GM12878 (cell line): Measurements from ENCODE around the gene BICC1. TPM values are rescaled to one million over a fixed set of nuclear protein-coding genes. Genes with fewer than 3 reads are reported as not detected.

ENCODE experiments used
- ATAC-seq: fragments of 200-7000 bp; cut with Tn5 transposase; 3 replicates; pipeline ENCODE4 v1.9.1; 2020; ENCODE audit warnings: mild to moderate bottlenecking, moderate library complexity
- BruUV-seq: library from RNA; stranded (reverse); fragments of 400-500 nt; replicated peaks from 2 replicates; lab custom pipeline; 2021; lab: Mats Ljungman, UMichigan
- CTCF ChIA-PET: fragments of 300-600 bp; sonication (Branson Sonifier 250); formaldehyde crosslinking; extraction: SDS; loops from one replicate; lab custom pipeline; 2021; ENCODE audit warnings: inconsistent platforms; lab: Yijun Ruan, JAX
- POLR2A ChIA-PET: fragments of 350-600 bp; formaldehyde crosslinking; extraction: SDS; loops from one replicate; lab custom pipeline; 2021; ENCODE audit warnings: inconsistent platforms; lab: Charles Lee
- RAD21 ChIA-PET: fragments of 300-600 bp; sonication (Branson Sonifier 250); formaldehyde crosslinking; loops from one replicate; lab custom pipeline; 2023; ENCODE audit warnings: antibody characterized with exemption; ENCODE audit not compliant: unreplicated experiment; lab: Charles Lee
- SMC1A ChIA-PET: fragments of 300-600 bp; sonication (Branson Sonifier 250); formaldehyde crosslinking; loops from one replicate; lab custom pipeline; 2023; ENCODE audit not compliant: unreplicated experiment, uncharacterized antibody; lab: Charles Lee
- DNase-seq: peaks from one replicate; pipeline ENCODE4 v3.0.0-alpha.2; 2011; ENCODE audit warnings: low read depth, low spot score
- FAIRE-seq: peaks from 3 replicates; lab custom pipeline; 2011; peaks lifted over from hg19 to GRCh38; lab: Jason Lieb, UNC
- H2AFZ ChIP-seq: 2 replicates; pipeline ENCODE4 v1.6.0; 2011; ENCODE audit warnings: low read depth, low read length, control low read depth; ENCODE audit not compliant: control insufficient read depth
- H3K27ac ChIP-seq: 2 replicates; pipeline ENCODE4 v1.5.1; 2011; ENCODE audit warnings: control low read depth; ENCODE audit not compliant: control insufficient read depth, insufficient read depth
- H3K27me3 ChIP-seq, 2 experiments: replicated peaks in 1 of 2; 2 replicates each; pipeline versions ENCODE4 v1.6.0 to v1.6.1; 2011; ENCODE audit warnings: low read length in 1 of 2; ENCODE audit not compliant: control insufficient read depth in 2 of 2, insufficient read depth in 2 of 2
- H3K36me3 ChIP-seq, 2 experiments: 2 replicates each; pipeline ENCODE4 v1.5.1; 2011; ENCODE audit warnings: low read length in 1 of 2; ENCODE audit not compliant: control insufficient read depth in 2 of 2, insufficient read depth in 2 of 2
- H3K4me1 ChIP-seq: 2 replicates; pipeline ENCODE4 v1.6.1; 2011; ENCODE audit warnings: mild to moderate bottlenecking, low read length, moderate library complexity, mixed read lengths; ENCODE audit not compliant: control insufficient read depth, insufficient read depth
- H3K4me2 ChIP-seq: 2 replicates; pipeline ENCODE4 v1.6.0; 2011; ENCODE audit warnings: control low read depth; ENCODE audit not compliant: control insufficient read depth, insufficient read depth
- H3K4me3 ChIP-seq: fragments of 200-600 bp; sonication (generic); 2 replicates; pipeline ENCODE4 v1.5.1; 2016
- H3K79me2 ChIP-seq: 2 replicates; pipeline ENCODE4 v1.6.0; 2011; ENCODE audit warnings: low read length; ENCODE audit not compliant: control insufficient read depth, insufficient read depth
- H3K9ac ChIP-seq: 2 replicates; pipeline ENCODE4 v1.8.0; 2011; ENCODE audit warnings: low read length, control low read depth, mixed read lengths; ENCODE audit not compliant: control insufficient read depth, insufficient read depth
- H3K9me3 ChIP-seq: replicated peaks from 3 replicates; pipeline ENCODE4 v1.5.1; 2011; ENCODE audit warnings: mild to moderate bottlenecking, low read length; ENCODE audit not compliant: control insufficient read depth, insufficient read depth
- H4K20me1 ChIP-seq: 2 replicates; pipeline ENCODE4 v1.6.0; 2011; ENCODE audit not compliant: control insufficient read depth, insufficient read depth
- CHD1 ChIP-seq: IDR thresholded peaks from 2 replicates; pipeline ENCODE4 v1.6.1; 2012; ENCODE audit warnings: low read depth, low read length, improper control_type of control experiment
- CUX1 ChIP-seq: IDR thresholded peaks from 2 replicates; pipeline ENCODE4 v1.6.1; 2012; ENCODE audit warnings: improper control_type of control experiment, low read depth, low read length; ENCODE audit not compliant: insufficient replicate concordance
- E2F4 ChIP-seq: IDR thresholded peaks from 2 replicates; pipeline ENCODE4 v1.6.1; 2012; ENCODE audit warnings: low read depth, low read length, improper control_type of control experiment
- KDM1A ChIP-seq: fragments of 200-600 bp; sonication (generic); IDR thresholded peaks from 2 replicates; pipeline ENCODE4 v1.6.1; 2016; ENCODE audit warnings: borderline replicate concordance
- WGBS: methylation state at CpG from one replicate; pipeline ENCODE4 v1.1.6; 2016; ENCODE audit warnings: low lambda C conversion rate; ENCODE audit not compliant: insufficient replicate concordance, insufficient coverage; ENCODE audit errors: missing lambda C conversion rate; 5-methylcytosine and 5-hydroxymethylcytosine counted together
- in situ Hi-C: fragments of 300-500 bp; cut with MboI; formaldehyde crosslinking; loops from 9 replicates; pipeline ENCODE4 v1.14.3; 2018; ENCODE audit warnings: mixed read lengths
- intact Hi-C: fragments of 100-400 bp; cut with micrococcal nuclease; formaldehyde crosslinking; loops from one replicate; pipeline ENCODE4 v1.14.2; 2022; ENCODE audit not compliant: unreplicated experiment
- polyA plus RNA-seq, 11 experiments: library from polyadenylated mRNA; depleted of rRNA in 4 of 11; unstranded in 6 of 11; stranded (reverse) in 5 of 11; fragments of >200 nt; fragmentation: Nextera tagmentation in 4 of 11; fragmentation: Illumina TruSeq in 1 of 11; extraction: Ambion mirVana in 4 of 11; extraction: Trizol in 1 of 11; gene quantifications; 1 replicate in 1 of 11; 2 replicates in 10 of 11; pipeline versions ENCODE4 v1.2.1 to v1.2.3, GENCODE V29; 2011 to 2016; ENCODE audit warnings: inconsistent platforms in 2 of 11, missing spikeins in 2 of 11, low read depth in 1 of 11
- total RNA-seq, 4 experiments: library from RNA; depleted of rRNA in 3 of 4; stranded (reverse); fragments of >200 nt in 3 of 4; fragmentation: Illumina TruSeq in 1 of 4; extraction: Trizol in 1 of 4; gene quantifications; 2 replicates each; pipeline versions ENCODE4 v1.2.1 to v1.2.3, GENCODE V29; 2013 to 2021

Gene BICC1
- total and polyA plus RNA-seq, 10 of the 15 experiments (the other 5 are each of a cell fraction or from before 2014, with no cell fraction given): 0.01 to 0.10 (median 0.04) TPM; not detected in 5

GRCh38 chr10:58609532-58610150 lies 97.0 kb downstream of the BICC1 start:
- Histone ChIP-seq H3K27me3 (no peaks in the 10 kb centered on the region), H3K79me2 (no peaks in the 10 kb centered on the region), H3K27ac (no peak overlapping the region), H3K4me1 (no peaks in the 10 kb centered on the region), H3K4me2 (no peak overlapping the region), H4K20me1 (no peaks in the 10 kb centered on the region), H3K36me3 (no peaks in the 10 kb centered on the region), H3K4me3 (no peak overlapping the region), H2AFZ (no peak overlapping the region), H3K9me3 (no peaks in the 10 kb centered on the region), H3K9ac (no peak overlapping the region)
- FAIRE-seq (no peak), DNase-seq (no peak), ATAC-seq (no peak)
- SMC1A ChIA-PET: no interaction called here
- RAD21 ChIA-PET: no interaction called here
- CTCF ChIA-PET: no interaction called here
- no peak for TF ChIP-seq CUX1
- TF ChIP-seq CHD1: no peak
- TF ChIP-seq E2F4: no peak
- no peak for TF ChIP-seq KDM1A
- WGBS: 35% methylated on average over 6 of the region's 6 CpGs
- POLR2A ChIA-PET: no interaction called here
- in situ Hi-C loops (no loop called here), intact Hi-C loops (no loop called here)
- no TSS peak for BruUV-seq
